AG04450 (cell line): ENCODE data around the gene MGME1. TPM values are rescaled to one million over a fixed set of nuclear protein-coding genes. Genes with fewer than 3 reads are reported as not detected.
A peak's percentile ranks its signal among the peaks of the same experiment; 100 is the strongest.

Source experiments
- CTCF ChIA-PET: fragments of 300-600, 350-600 bp; formaldehyde crosslinking; extraction: SDS; loops from one replicate; lab custom pipeline; 2022; ENCODE audit warnings: antibody characterized with exemption, inconsistent platforms; lab: Charles Lee
- POLR2A ChIA-PET: fragments of 350-600 bp; formaldehyde crosslinking; extraction: SDS; loops from one replicate; lab custom pipeline; 2021; ENCODE audit warnings: antibody characterized with exemption, inconsistent platforms; lab: Yijun Ruan, JAX
- DNase-seq: peaks from one replicate; pipeline ENCODE4 v3.0.0-alpha.2; 2011; ENCODE audit warnings: low read depth, low spot score
- H3K27ac ChIP-seq: one replicate; pipeline ENCODE4 v1.5.1; 2012; ENCODE audit warnings: low read depth, low read length, control low read depth
- H3K27me3 ChIP-seq: one replicate; pipeline ENCODE4 v1.6.0; 2012; ENCODE audit warnings: low read length; ENCODE audit not compliant: control insufficient read depth, insufficient read depth
- H3K4me3 ChIP-seq: 2 replicates; pipeline ENCODE4 v1.5.1; 2011; ENCODE audit warnings: mild to moderate bottlenecking, low read depth, low read length, control low read depth
- H3K9me3 ChIP-seq: 2 replicates; pipeline ENCODE4 v1.5.1; 2012; ENCODE audit warnings: low read length; ENCODE audit not compliant: control insufficient read depth, insufficient read depth
- polyA plus RNA-seq: library from polyadenylated mRNA; depleted of rRNA; stranded (reverse); fragments of >200 nt; gene quantifications from 2 replicates; pipeline ENCODE4 v1.2.3, GENCODE V29; 2011
- TF ChIP-seq, protein P1 (sequence below): IDR thresholded peaks from 2 replicates; pipeline ENCODE4 v1.5.1; 2011; ENCODE audit warnings: low read depth, low read length, control low read depth, inconsistent platforms

MGME1 gene
- polyA plus RNA-seq, 1 experiment, result 13.5 TPM

DNA sequence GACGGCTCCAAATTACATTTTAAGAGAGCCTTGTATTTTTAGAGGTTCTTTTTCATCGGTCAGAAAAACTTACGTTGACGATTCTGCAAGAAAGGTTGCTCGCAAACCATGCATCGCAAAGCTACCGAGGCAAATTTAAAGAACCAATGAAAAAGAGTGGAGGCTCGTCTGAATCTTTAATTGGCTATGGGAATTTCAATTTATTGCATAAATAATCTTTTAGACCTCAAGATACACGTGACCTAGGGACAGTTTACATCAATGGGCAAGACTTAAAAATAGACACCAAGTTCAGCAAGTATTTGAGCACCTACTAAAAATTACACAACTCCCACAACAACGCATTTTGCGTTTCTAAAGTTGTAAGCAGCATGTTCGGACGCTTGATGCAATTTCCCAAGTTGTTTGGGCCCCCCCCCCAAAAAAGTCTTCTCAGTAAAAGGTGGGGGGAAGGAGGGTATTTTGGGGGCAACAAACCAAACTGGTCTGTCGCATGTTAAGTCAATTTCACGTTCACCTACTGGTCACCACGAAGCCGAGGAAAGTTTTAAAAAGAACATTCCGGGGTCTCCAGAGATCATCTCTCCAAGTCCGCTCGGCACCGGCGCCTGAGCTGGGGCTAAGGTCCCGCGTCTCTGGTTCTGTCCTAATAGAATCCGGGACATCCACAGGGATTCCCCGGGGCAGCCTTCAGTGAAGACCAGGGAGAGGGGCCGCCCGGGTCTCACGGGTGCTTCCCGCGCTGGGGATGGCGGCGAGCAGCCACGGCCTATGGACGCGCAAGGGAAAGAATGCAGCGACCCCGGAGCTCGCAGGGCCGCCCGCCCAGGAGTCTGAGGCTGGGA, 1.1 kb upstream of the MGME1 start:
- TF ChIP-seq, protein P1, sequence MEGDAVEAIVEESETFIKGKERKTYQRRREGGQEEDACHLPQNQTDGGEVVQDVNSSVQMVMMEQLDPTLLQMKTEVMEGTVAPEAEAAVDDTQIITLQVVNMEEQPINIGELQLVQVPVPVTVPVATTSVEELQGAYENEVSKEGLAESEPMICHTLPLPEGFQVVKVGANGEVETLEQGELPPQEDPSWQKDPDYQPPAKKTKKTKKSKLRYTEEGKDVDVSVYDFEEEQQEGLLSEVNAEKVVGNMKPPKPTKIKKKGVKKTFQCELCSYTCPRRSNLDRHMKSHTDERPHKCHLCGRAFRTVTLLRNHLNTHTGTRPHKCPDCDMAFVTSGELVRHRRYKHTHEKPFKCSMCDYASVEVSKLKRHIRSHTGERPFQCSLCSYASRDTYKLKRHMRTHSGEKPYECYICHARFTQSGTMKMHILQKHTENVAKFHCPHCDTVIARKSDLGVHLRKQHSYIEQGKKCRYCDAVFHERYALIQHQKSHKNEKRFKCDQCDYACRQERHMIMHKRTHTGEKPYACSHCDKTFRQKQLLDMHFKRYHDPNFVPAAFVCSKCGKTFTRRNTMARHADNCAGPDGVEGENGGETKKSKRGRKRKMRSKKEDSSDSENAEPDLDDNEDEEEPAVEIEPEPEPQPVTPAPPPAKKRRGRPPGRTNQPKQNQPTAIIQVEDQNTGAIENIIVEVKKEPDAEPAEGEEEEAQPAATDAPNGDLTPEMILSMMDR, result no peak
- Histone ChIP-seq H3K9me3 (peaks cover 4% of the 10 kb centered on the region; the same call in 1 of the 2 replicates), H3K27ac (peak overlapping the region; percentile 100), H3K4me3 (peak overlapping the region; percentile 96), H3K27me3 (no peaks in the 10 kb centered on the region)
- no peak for DNase-seq
- ChIA-PET CTCF (interaction anchor here (0.7 to 1.2 kb wide), 4 partner anchors 9 to 373 kb away, joined by 3 to 8 read pairs (median 4); no protein-coding TSS in a partner anchor), POLR2A (interaction anchor here (0.6 to 2.2 kb wide), 5 partner anchors 9 to 286 kb away, joined by 3 to 10 read pairs (median 6); partner anchors contain the start of gene RRBP1)

DNA sequence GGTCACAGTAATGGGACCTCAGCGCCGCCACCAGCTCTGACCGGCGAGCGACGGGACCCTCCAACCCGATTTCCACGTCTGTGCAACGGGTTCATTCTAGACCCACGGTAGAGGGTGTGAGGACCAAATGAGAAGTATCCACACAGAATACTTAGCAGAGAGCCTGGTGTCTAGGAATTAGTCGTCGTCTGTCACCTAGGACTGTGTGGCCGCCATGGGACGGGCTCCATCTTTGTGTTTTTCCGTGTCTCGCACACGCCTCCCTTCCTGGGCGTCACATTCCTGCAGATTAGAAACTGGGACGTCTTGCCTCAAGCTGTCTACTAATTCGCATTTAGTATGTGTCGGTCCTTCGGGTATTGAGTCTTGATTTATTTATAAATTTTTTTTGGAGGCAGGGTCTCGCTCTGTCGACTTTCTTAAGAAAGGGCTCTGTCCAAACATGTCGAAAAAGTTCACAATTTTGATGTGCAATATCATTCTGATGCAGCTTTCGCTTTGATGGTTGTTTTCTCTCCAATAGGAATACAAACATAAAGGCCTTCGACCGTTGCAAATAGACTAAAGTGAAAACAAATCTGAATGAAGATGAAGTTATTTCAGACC, 563 bp downstream of the MGME1 start:
- DNase-seq, result no peak
- H3K4me3 ChIP-seq, result peak overlapping the region; percentile 96
- ChIA-PET POLR2A (interaction anchor here (1.5 to 2.2 kb wide), 2 partner anchors 9 to 10 kb away, joined by 4 to 10 read pairs; no protein-coding TSS in a partner anchor), CTCF (interaction anchor here (0.9 to 1.2 kb wide), 2 partner anchors 26 to 27 kb away, joined by 4 to 6 read pairs; no protein-coding TSS in a partner anchor)
- TF ChIP-seq, protein P1, result no peak
- peak overlapping the region; percentile 100 for H3K27ac ChIP-seq
- H3K27me3 ChIP-seq, result no peaks in the 10 kb centered on the region
- peaks cover 4% of the 10 kb centered on the region; the same call in 1 of the 2 replicates for H3K9me3 ChIP-seq

DNA sequence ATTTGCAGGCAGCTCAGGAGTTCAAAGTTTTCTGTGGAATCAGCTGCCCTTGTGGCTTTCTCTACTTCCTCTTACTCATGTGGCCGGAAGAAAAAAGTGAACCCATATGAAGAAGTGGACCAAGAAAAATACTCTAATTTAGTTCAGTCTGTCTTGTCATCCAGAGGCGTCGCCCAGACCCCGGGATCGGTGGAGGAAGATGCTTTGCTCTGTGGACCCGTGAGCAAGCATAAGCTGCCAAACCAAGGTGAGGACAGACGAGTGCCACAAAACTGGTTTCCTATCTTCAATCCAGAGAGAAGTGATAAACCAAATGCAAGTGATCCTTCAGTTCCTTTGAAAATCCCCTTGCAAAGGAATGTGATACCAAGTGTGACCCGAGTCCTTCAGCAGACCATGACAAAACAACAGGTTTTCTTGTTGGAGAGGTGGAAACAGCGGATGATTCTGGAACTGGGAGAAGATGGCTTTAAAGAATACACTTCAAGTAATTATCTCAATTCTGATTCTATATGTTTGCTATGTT, 1.1 kb downstream of the MGME1 start:
- peaks cover 4% of the 10 kb centered on the region; the same call in 1 of the 2 replicates for H3K9me3 ChIP-seq
- TF ChIP-seq, protein P1, result no peak
- ChIA-PET POLR2A (interaction anchor here (1.1 to 2.2 kb wide), 3 partner anchors 9 to 400 kb away, joined by 3 to 10 read pairs (median 4); partner anchors contain the start of gene DSTN), CTCF (interaction anchor here (0.9 to 2.2 kb wide), 3 partner anchors 11 to 27 kb away, joined by 4 to 10 read pairs (median 6); no protein-coding TSS in a partner anchor)
- H3K4me3 ChIP-seq, result peak overlapping the region; percentile 96
- peak overlapping the region; percentile 100 for H3K27ac ChIP-seq
- no peak for DNase-seq
- H3K27me3 ChIP-seq, result no peaks in the 10 kb centered on the region

DNA sequence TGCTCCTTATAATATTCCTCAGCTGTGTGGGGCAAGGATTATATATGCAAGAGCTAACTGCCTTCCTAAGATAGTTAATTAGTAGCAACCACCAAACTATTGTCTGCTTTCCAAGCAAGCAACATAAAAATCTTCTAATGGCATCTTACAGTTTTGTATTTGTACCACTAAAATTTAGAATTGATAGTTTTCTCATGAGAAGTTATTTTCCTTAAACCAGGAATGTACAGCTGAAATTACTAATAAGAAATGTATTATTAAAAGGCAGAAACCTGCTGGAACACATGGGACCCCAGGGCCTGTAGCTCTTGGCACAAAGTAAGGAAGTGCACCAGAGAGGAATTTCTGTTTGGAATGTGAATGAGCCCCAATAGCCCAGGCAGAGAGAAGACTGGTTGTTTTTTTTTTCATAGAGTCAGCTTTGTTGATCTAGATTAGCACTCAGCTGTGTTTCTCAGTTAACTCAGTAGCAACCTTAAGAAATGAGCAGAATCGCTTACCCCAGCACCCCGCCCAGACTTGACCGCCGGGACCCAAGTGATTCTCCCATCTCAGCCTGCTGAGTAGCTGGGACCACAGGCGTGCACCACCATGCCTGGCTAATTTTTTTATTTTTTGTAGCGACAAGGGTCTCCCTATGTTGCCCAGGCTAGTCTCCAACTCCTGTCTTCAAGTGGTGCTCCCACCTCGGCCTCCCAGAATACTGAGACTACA, 2.6 kb downstream of the MGME1 start:
- POLR2A ChIA-PET, result interaction anchor here (0.6 to 0.9 kb wide), 2 partner anchors 12 to 14 kb away, joined by 3 read pairs; no protein-coding TSS in a partner anchor
- H3K27me3 ChIP-seq, result no peaks in the 10 kb centered on the region
- DNase-seq, result no peak
- CTCF ChIA-PET, result interaction anchor here (0.9 to 2.2 kb wide), 5 partner anchors 13 to 466 kb away, joined by 3 to 10 read pairs (median 6); no protein-coding TSS in a partner anchor
- peaks cover 4% of the 10 kb centered on the region; the same call in 1 of the 2 replicates for H3K9me3 ChIP-seq
- TF ChIP-seq, protein P1, result no peak
- H3K4me3 ChIP-seq, result peak overlapping the region; percentile 96
- H3K27ac ChIP-seq, result peak overlapping the region; percentile 66
